HCT116 (cell line): Measurements from ENCODE around the gene RNF150. TPM values are rescaled to one million over a fixed set of nuclear protein-coding genes. Genes with fewer than 3 reads are reported as not detected.

ENCODE experiments used
- ATAC-seq: fragments of 200-7000 bp; cut with Tn5 transposase; 2 replicates; pipeline ENCODE4 v1.9.1; 2020; ENCODE audit warnings: mild to moderate bottlenecking, moderate library complexity
- BruUV-seq: library from RNA; stranded (reverse); fragments of 400-500 nt; replicated peaks from 2 replicates; lab custom pipeline; 2021; lab: Mats Ljungman, UMichigan
- CTCF ChIA-PET: fragments of 300-600 bp; sonication (Branson Sonifier 250); formaldehyde crosslinking; loops from one replicate; lab custom pipeline; 2021; ENCODE audit warnings: antibody characterized with exemption; lab: Charles Lee
- POLR2A ChIA-PET: fragments of 300-600, 350-600 bp; sonication (Branson Sonifier 250); formaldehyde crosslinking; loops from one replicate; lab custom pipeline; 2021; ENCODE audit warnings: antibody characterized with exemption; lab: Charles Lee
- RAD21 ChIA-PET, 2 experiments: fragments of 300-600 bp; sonication (Branson Sonifier 250); formaldehyde crosslinking; loops; one replicate each; lab custom pipeline; 2023; ENCODE audit warnings: low total read pairs in 2 of 2; ENCODE audit not compliant: uncharacterized antibody in 2 of 2, unreplicated experiment in 2 of 2, low non-redundant PET in 1 of 2; lab: Charles Lee
- DNase-seq: peaks from one replicate; pipeline ENCODE4 v3.0.0-alpha.2; 2010; ENCODE audit warnings: low read depth, low spot score
- H2AFZ ChIP-seq: fragments of 200-600 bp; shearing (Covaris generic), sonication (generic); 2 replicates; pipeline ENCODE4 v1.6.1; 2017; ENCODE audit warnings: low read depth, mixed run types, mixed read lengths, antibody characterized with exemption, low read length; ENCODE audit not compliant: poor library complexity, severe bottlenecking
- H3K27ac ChIP-seq: 2 replicates; pipeline ENCODE4 v1.5.1; 2012; ENCODE audit warnings: low read depth, low read length
- H3K27me3 ChIP-seq: fragments of 200-600 bp; sonication (generic); 2 replicates; pipeline ENCODE4 v1.6.1; 2016; ENCODE audit warnings: mixed run types, low read length, mixed read lengths; ENCODE audit not compliant: insufficient read depth
- H3K36me3 ChIP-seq, 2 experiments: fragments of 200-500 bp in 1 of 2; fragments of 200-600 bp in 1 of 2; sonication (Bioruptor generic) in 1 of 2; sonication (generic) in 1 of 2; 2 replicates each; pipeline versions ENCODE4 v1.5.1 to v1.6.1; 2014 to 2016; ENCODE audit warnings: low read length in 2 of 2, inconsistent platforms in 1 of 2, mixed read lengths in 1 of 2, mixed run types in 1 of 2; ENCODE audit not compliant: insufficient read depth in 2 of 2, control insufficient read depth in 1 of 2
- H3K4me1 ChIP-seq, 2 experiments: fragments of 200-600 bp in 1 of 2; sonication (generic) in 1 of 2; 2 replicates each; pipeline versions ENCODE4 v1.5.1 to v1.6.1; 2012 to 2017; ENCODE audit warnings: low read length in 2 of 2, inconsistent platforms in 1 of 2, mild to moderate bottlenecking in 1 of 2, mixed read lengths in 1 of 2, mixed run types in 1 of 2, moderate library complexity in 1 of 2; ENCODE audit not compliant: insufficient read depth in 2 of 2, control insufficient read depth in 1 of 2
- H3K4me2 ChIP-seq: fragments of 200-600 bp; sonication (generic); 2 replicates; pipeline ENCODE4 v1.6.1; 2017; ENCODE audit warnings: mixed run types, low read length, mixed read lengths
- H3K4me3 ChIP-seq, 2 experiments: fragments of 200-600 bp in 1 of 2; sonication (generic) in 1 of 2; replicated peaks in 1 of 2; 2 replicates each; pipeline ENCODE4 v1.5.1; 2011 to 2016; ENCODE audit warnings: low read length in 2 of 2, control low read depth in 1 of 2, low read depth in 1 of 2, mild to moderate bottlenecking in 1 of 2, mixed read lengths in 1 of 2, mixed run types in 1 of 2
- H3K79me2 ChIP-seq: fragments of 200-600 bp; sonication (generic); 2 replicates; pipeline ENCODE4 v1.6.1; 2017; ENCODE audit warnings: mild to moderate bottlenecking, mixed run types, low read length, moderate library complexity, mixed read lengths; ENCODE audit not compliant: insufficient read depth
- H3K9ac ChIP-seq: fragments of 200-600 bp; sonication (generic); 2 replicates; pipeline ENCODE4 v1.6.1; 2016; ENCODE audit warnings: low read length, mixed read lengths
- H3K9me2 ChIP-seq: fragments of 200-600 bp; sonication (generic), shearing (Covaris generic); 2 replicates; pipeline ENCODE4 v1.6.1; 2017; ENCODE audit warnings: mixed run types, mild to moderate bottlenecking, moderate library complexity; ENCODE audit not compliant: insufficient read depth
- H3K9me3 ChIP-seq, 2 experiments: fragments of 200-500 bp in 1 of 2; fragments of 200-600 bp in 1 of 2; sonication (Bioruptor generic) in 1 of 2; sonication (generic) in 1 of 2; 2 replicates each; pipeline ENCODE4 v1.6.1; 2014 to 2017; ENCODE audit warnings: low read length in 2 of 2, mixed read lengths in 2 of 2, inconsistent platforms in 1 of 2, low read depth in 1 of 2, mild to moderate bottlenecking in 1 of 2, mixed run types in 1 of 2, moderate library complexity in 1 of 2; ENCODE audit not compliant: control insufficient read depth in 1 of 2, insufficient read depth in 1 of 2
- H4K20me1 ChIP-seq: fragments of 200-600 bp; sonication (generic), shearing (Covaris generic); 2 replicates; pipeline ENCODE4 v1.6.1; 2017; ENCODE audit warnings: mixed run types, mild to moderate bottlenecking, moderate library complexity; ENCODE audit not compliant: insufficient read depth
- CBX3 ChIP-seq: IDR thresholded peaks from 2 replicates; pipeline ENCODE4 v1.6.1; 2012; ENCODE audit warnings: low read depth
- EGR1 ChIP-seq: IDR thresholded peaks from 2 replicates; pipeline ENCODE4 v1.6.1; 2012; ENCODE audit warnings: low read depth
- ELF1 ChIP-seq: IDR thresholded peaks from 2 replicates; pipeline ENCODE4 v1.6.1; 2012; ENCODE audit warnings: low read depth, borderline replicate concordance
- EZH2phosphoT487 ChIP-seq: fragments of 200-600 bp; IDR thresholded peaks from 2 replicates; pipeline ENCODE4 v1.6.1; 2018; ENCODE audit warnings: antibody characterized with exemption, borderline replicate concordance
- FOSL1 ChIP-seq: IDR thresholded peaks from 2 replicates; pipeline ENCODE4 v1.6.1; 2012; ENCODE audit warnings: low read depth
- REST ChIP-seq: IDR thresholded peaks from 2 replicates; pipeline ENCODE4 v1.6.1; 2012; ENCODE audit warnings: low read depth
- SP1 ChIP-seq: IDR thresholded peaks from 2 replicates; pipeline ENCODE4 v1.6.1; 2012; ENCODE audit warnings: low read depth
- SRF ChIP-seq: IDR thresholded peaks from 2 replicates; pipeline ENCODE4 v1.6.1; 2012; ENCODE audit warnings: low read depth
- YY1 ChIP-seq: IDR thresholded peaks from 2 replicates; pipeline ENCODE4 v1.6.1; 2011; ENCODE audit warnings: low read length, low read depth, moderate library complexity, mild to moderate bottlenecking; ENCODE audit not compliant: insufficient replicate concordance; ENCODE audit errors: extremely low read depth
- ZBTB33 ChIP-seq: IDR thresholded peaks from 2 replicates; pipeline ENCODE4 v1.6.1; 2011; ENCODE audit warnings: mild to moderate bottlenecking, low read length, moderate library complexity; ENCODE audit not compliant: insufficient replicate concordance; ENCODE audit errors: extremely low read depth
- ZFX ChIP-seq: fragments of 450-650 bp; IDR thresholded peaks from 2 replicates; pipeline ENCODE4 v1.6.1; 2017
- ZNF274 ChIP-seq: fragments of 200-500 bp; sonication (Bioruptor generic); IDR thresholded peaks from 2 replicates; pipeline ENCODE4 v1.6.1; 2014; ENCODE audit warnings: mild to moderate bottlenecking, low read depth, low read length, inconsistent platforms
- intact Hi-C: fragments of 100-400 bp; cut with micrococcal nuclease; formaldehyde crosslinking; loops from 2 replicates; pipeline ENCODE4 v1.10.0; 2022
- total RNA-seq: library from RNA; stranded (reverse); gene quantifications from one replicate; pipeline ENCODE4 v1.2.1, GENCODE V29; 2021; ENCODE audit not compliant: unreplicated experiment
- TF ChIP-seq, protein P1 (sequence below): IDR thresholded peaks from 2 replicates; pipeline ENCODE4 v1.6.1; 2012
- TF ChIP-seq, protein P2 (sequence below), 3 experiments: fragments of 200-600 bp in 1 of 3; sonication (generic) in 1 of 3; IDR thresholded peaks in 2 of 3; conservative IDR thresholded peaks in 1 of 3; 2 replicates each; pipeline ENCODE4 v1.5.1; 2012 to 2017; ENCODE audit warnings: low read depth in 2 of 3, low read length in 2 of 3, antibody characterized with exemption in 1 of 3, borderline replicate concordance in 1 of 3, control low read depth in 1 of 3, mild to moderate bottlenecking in 1 of 3, mixed read lengths in 1 of 3, mixed run types in 1 of 3, moderate library complexity in 1 of 3; ENCODE audit not compliant: insufficient read depth in 1 of 3

The RNF150 gene
- total RNA-seq, 1 experiment from 2014 or later = 0.07 TPM

GRCh38 chr4:141132709-141133145 lies 542 bp downstream of the RNF150 start:
- ATAC-seq (no peak), DNase-seq (no peak)
- H3K9me3 ChIP-seq = no peaks in the 10 kb centered on the region
- H3K4me1 ChIP-seq = no peaks in the 10 kb centered on the region
- RAD21 ChIA-PET = no interaction called here
- H2AFZ ChIP-seq = no peak overlapping the region
- H4K20me1 ChIP-seq = no peaks in the 10 kb centered on the region
- intact Hi-C loops = no loop called here
- no peak overlapping the region for H3K27ac ChIP-seq
- CTCF ChIA-PET = no interaction called here
- H3K79me2 ChIP-seq = no peaks in the 10 kb centered on the region
- BruUV-seq = no TSS peak
- H3K9ac ChIP-seq = no peak overlapping the region
- no peaks in the 10 kb centered on the region for H3K27me3 ChIP-seq
- no peaks in the 10 kb centered on the region for H3K36me3 ChIP-seq
- no peak overlapping the region for H3K4me2 ChIP-seq
- POLR2A ChIA-PET = no interaction called here
- no peak overlapping the region for H3K4me3 ChIP-seq
- no peaks in the 10 kb centered on the region for H3K9me2 ChIP-seq
- TF ChIP-seq FOSL1 (no peak), EZH2phosphoT487 (no peak), EGR1 (no peak), ELF1 (no peak), SRF (no peak), ZBTB33 (no peak), REST (no peak), CBX3 (no peak), ZFX (no peak), ZNF274 (no peak), YY1 (no peak), SP1 (no peak)
- TF ChIP-seq, protein P1, sequence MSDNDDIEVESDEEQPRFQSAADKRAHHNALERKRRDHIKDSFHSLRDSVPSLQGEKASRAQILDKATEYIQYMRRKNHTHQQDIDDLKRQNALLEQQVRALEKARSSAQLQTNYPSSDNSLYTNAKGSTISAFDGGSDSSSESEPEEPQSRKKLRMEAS = no peak
- TF ChIP-seq, protein P2, sequence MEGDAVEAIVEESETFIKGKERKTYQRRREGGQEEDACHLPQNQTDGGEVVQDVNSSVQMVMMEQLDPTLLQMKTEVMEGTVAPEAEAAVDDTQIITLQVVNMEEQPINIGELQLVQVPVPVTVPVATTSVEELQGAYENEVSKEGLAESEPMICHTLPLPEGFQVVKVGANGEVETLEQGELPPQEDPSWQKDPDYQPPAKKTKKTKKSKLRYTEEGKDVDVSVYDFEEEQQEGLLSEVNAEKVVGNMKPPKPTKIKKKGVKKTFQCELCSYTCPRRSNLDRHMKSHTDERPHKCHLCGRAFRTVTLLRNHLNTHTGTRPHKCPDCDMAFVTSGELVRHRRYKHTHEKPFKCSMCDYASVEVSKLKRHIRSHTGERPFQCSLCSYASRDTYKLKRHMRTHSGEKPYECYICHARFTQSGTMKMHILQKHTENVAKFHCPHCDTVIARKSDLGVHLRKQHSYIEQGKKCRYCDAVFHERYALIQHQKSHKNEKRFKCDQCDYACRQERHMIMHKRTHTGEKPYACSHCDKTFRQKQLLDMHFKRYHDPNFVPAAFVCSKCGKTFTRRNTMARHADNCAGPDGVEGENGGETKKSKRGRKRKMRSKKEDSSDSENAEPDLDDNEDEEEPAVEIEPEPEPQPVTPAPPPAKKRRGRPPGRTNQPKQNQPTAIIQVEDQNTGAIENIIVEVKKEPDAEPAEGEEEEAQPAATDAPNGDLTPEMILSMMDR (IDR thresholded peaks at IDR 0.05 in 2 of 3, conservative IDR thresholded peaks at IDR 0.05 in 1 of 3; ENCODE audit: borderline replicate concordance in 1 of 3, insufficient read depth in 1 of 3, low read depth in 2 of 3, low read length in 2 of 3) = no peak
